ENCODE measurements around the gene VEPH1. TPM values are rescaled to one million over a fixed set of nuclear protein-coding genes. Genes with fewer than 3 reads are reported as not detected.

Gene VEPH1
- total RNA-seq, 5 donors from 2014 or later (not counting 1 experiment from before 2014, with no cell fraction given): 0.33 to 0.67 (median 0.35) TPM; not detected in 2

GRCh38 chr3:157317895-157318294, 185.3 kb downstream of the VEPH1 start:
- Histone ChIP-seq H3K4me1 (ENCODE audit: control insufficient read depth in 1 of 2, extremely low read depth in 1 of 2, insufficient read depth in 2 of 2, low read length in 2 of 2) (no peaks in the 10 kb centered on the region), H3K9me3 (no peaks in the 10 kb centered on the region), H3K36me3 (ENCODE audit: control insufficient read depth in 2 of 2, extremely low read depth in 1 of 2, insufficient read depth in 1 of 2, low read length in 1 of 2) (no peaks in the 10 kb centered on the region), H3K27me3 (replicated peaks in 1 of 2; ENCODE audit: control insufficient read depth in 2 of 2, extremely low read depth in 1 of 2, insufficient read depth in 2 of 2, low read length in 1 of 2) (peaks cover 0 to 3% of the 10 kb centered on the region in 2 experiments), H3K4me3 (ENCODE audit: control insufficient read depth in 1 of 2, extremely low read depth in 1 of 2, low read length in 1 of 2) (no peak overlapping the region), H3K27ac (ENCODE audit: low read length) (no peak overlapping the region)
- Mint-ChIP-seq H3K9me3 (no peaks in the 10 kb centered on the region), H3K27ac (no peak overlapping the region), H3K27me3 (peaks cover 0 to 2% of the 10 kb centered on the region in 2 donors), H3K36me3 (no peaks in the 10 kb centered on the region), H3K4me3 (no peak overlapping the region), H3K4me1 (no peaks in the 10 kb centered on the region)
- POLR2A ChIA-PET: no interaction called here
- DNase-seq (no peak), ATAC-seq (replicated peaks in 1 of 4) (no peak)
- CTCF ChIA-PET: no interaction called here
- WGBS (ENCODE audit: insufficient coverage): no CpG with 5 or more reads among the region's 1 CpG

- no peak overlapping the region for H3K4me3 ChIP-seq (ENCODE audit: control insufficient read depth in 1 of 2, extremely low read depth in 1 of 2, low read length in 1 of 2)
- H3K36me3 Mint-ChIP-seq: no peaks in the 10 kb centered on the region
- no peaks in the 10 kb centered on the region for H3K9me3 Mint-ChIP-seq
- H3K4me3 Mint-ChIP-seq: no peak overlapping the region
- H3K36me3 ChIP-seq (ENCODE audit: control insufficient read depth in 2 of 2, extremely low read depth in 1 of 2, insufficient read depth in 1 of 2, low read length in 1 of 2): no peaks in the 10 kb centered on the region
- no peak overlapping the region for H3K27ac Mint-ChIP-seq
- H3K27me3 ChIP-seq (replicated peaks in 1 of 2; ENCODE audit: control insufficient read depth in 2 of 2, extremely low read depth in 1 of 2, insufficient read depth in 2 of 2, low read length in 1 of 2): peaks cover 0 to 3% of the 10 kb centered on the region in 2 experiments
- ChIA-PET CTCF (interaction anchor here in 1 of 2 donors (0.6 kb wide), 1 partner anchor 1283 kb away, joined by 7 read pairs; no protein-coding TSS in a partner anchor), POLR2A (no interaction called here)
- peaks cover 0 to 2% of the 10 kb centered on the region in 2 donors for H3K27me3 Mint-ChIP-seq
- ATAC-seq (replicated peaks in 1 of 4): no peak
- no peaks in the 10 kb centered on the region for H3K9me3 ChIP-seq
- no peak overlapping the region for H3K27ac ChIP-seq (ENCODE audit: low read length)
- no peaks in the 10 kb centered on the region for H3K4me1 Mint-ChIP-seq
- DNase-seq: no peak
- H3K4me1 ChIP-seq (ENCODE audit: control insufficient read depth in 1 of 2, extremely low read depth in 1 of 2, insufficient read depth in 2 of 2, low read length in 2 of 2): no peaks in the 10 kb centered on the region
- WGBS (ENCODE audit: insufficient coverage): 100% methylated on average over 2 of the region's 4 CpGs
These were observed 190.0 kb downstream of the VEPH1 start for GRCh38 chr3:157313186-157313585.

GRCh38 chr3:157312376-157312745, 190.9 kb downstream of the VEPH1 start:
- ChIA-PET POLR2A (no interaction called here), CTCF (interaction anchor here in 1 of 2 donors (0.7 kb wide), 1 partner anchor 37 kb away, joined by 3 read pairs; no protein-coding TSS in a partner anchor)
- no peak for ATAC-seq (replicated peaks in 1 of 4)

GRCh38 chr3:157311633-157312375, 191.4 kb downstream of the VEPH1 start:
- H3K36me3 Mint-ChIP-seq: no peaks in the 10 kb centered on the region
- Histone ChIP-seq H3K27me3 (replicated peaks in 1 of 2; ENCODE audit: control insufficient read depth in 2 of 2, extremely low read depth in 1 of 2, insufficient read depth in 2 of 2, low read length in 1 of 2) (peaks cover 0 to 3% of the 10 kb centered on the region in 2 experiments), H3K36me3 (ENCODE audit: control insufficient read depth in 2 of 2, extremely low read depth in 1 of 2, insufficient read depth in 1 of 2, low read length in 1 of 2) (no peaks in the 10 kb centered on the region), H3K27ac (ENCODE audit: low read length) (no peak overlapping the region), H3K9me3 (no peaks in the 10 kb centered on the region), H3K4me3 (ENCODE audit: control insufficient read depth in 1 of 2, extremely low read depth in 1 of 2, low read length in 1 of 2) (no peak overlapping the region), H3K4me1 (ENCODE audit: control insufficient read depth in 1 of 2, extremely low read depth in 1 of 2, insufficient read depth in 2 of 2, low read length in 2 of 2) (no peaks in the 10 kb centered on the region)
- ATAC-seq (replicated peaks in 1 of 4) (no peak), DNase-seq (no peak)
- no peak overlapping the region for H3K27ac Mint-ChIP-seq
- H3K4me3 Mint-ChIP-seq: no peak overlapping the region
- no peaks in the 10 kb centered on the region for H3K27me3 Mint-ChIP-seq
- H3K4me1 Mint-ChIP-seq: no peaks in the 10 kb centered on the region
- no CpG with 5 or more reads among the region's 2 CpGs for whole genome bisulfite sequencing (ENCODE audit: insufficient coverage)
- ChIA-PET POLR2A (no interaction called here), CTCF (interaction anchor here in 1 of 2 donors (0.7 kb wide), 1 partner anchor 36 kb away, joined by 3 read pairs; no protein-coding TSS in a partner anchor)
- H3K9me3 Mint-ChIP-seq: no peaks in the 10 kb centered on the region

More at GRCh38 chr3:157312376-157312745, 190.9 kb downstream of the VEPH1 start:
- no peaks in the 10 kb centered on the region for H3K9me3 ChIP-seq
- Mint-ChIP-seq H3K4me3 (no peak overlapping the region), H3K9me3 (no peaks in the 10 kb centered on the region), H3K4me1 (no peaks in the 10 kb centered on the region), H3K27ac (no peak overlapping the region), H3K27me3 (no peaks in the 10 kb centered on the region), H3K36me3 (no peaks in the 10 kb centered on the region)
- no peak overlapping the region for H3K4me3 ChIP-seq (ENCODE audit: control insufficient read depth in 1 of 2, extremely low read depth in 1 of 2, low read length in 1 of 2)
- no peak for DNase-seq
- no peak overlapping the region for H3K27ac ChIP-seq (ENCODE audit: low read length)
- H3K4me1 ChIP-seq (ENCODE audit: control insufficient read depth in 1 of 2, extremely low read depth in 1 of 2, insufficient read depth in 2 of 2, low read length in 2 of 2): no peaks in the 10 kb centered on the region
- H3K27me3 ChIP-seq (replicated peaks in 1 of 2; ENCODE audit: control insufficient read depth in 2 of 2, extremely low read depth in 1 of 2, insufficient read depth in 2 of 2, low read length in 1 of 2): peaks cover 0 to 3% of the 10 kb centered on the region in 2 experiments
- no peaks in the 10 kb centered on the region for H3K36me3 ChIP-seq (ENCODE audit: control insufficient read depth in 2 of 2, extremely low read depth in 1 of 2, insufficient read depth in 1 of 2, low read length in 1 of 2)

- H3K27ac ChIP-seq (ENCODE audit: low read length): no peak overlapping the region
- peaks cover 0 to 3% of the 10 kb centered on the region in 2 experiments for H3K27me3 ChIP-seq (replicated peaks in 1 of 2; ENCODE audit: control insufficient read depth in 2 of 2, extremely low read depth in 1 of 2, insufficient read depth in 2 of 2, low read length in 1 of 2)
- DNase-seq (no peak), ATAC-seq (replicated peaks in 1 of 4) (no peak)
- H3K9me3 ChIP-seq: no peaks in the 10 kb centered on the region
- POLR2A ChIA-PET: no interaction called here
- H3K36me3 ChIP-seq (ENCODE audit: control insufficient read depth in 2 of 2, extremely low read depth in 1 of 2, insufficient read depth in 1 of 2, low read length in 1 of 2): no peaks in the 10 kb centered on the region
- no peak overlapping the region for H3K4me3 ChIP-seq (ENCODE audit: control insufficient read depth in 1 of 2, extremely low read depth in 1 of 2, low read length in 1 of 2)
- no peaks in the 10 kb centered on the region for H3K36me3 Mint-ChIP-seq
- H3K27me3 Mint-ChIP-seq: no peaks in the 10 kb centered on the region
- CTCF ChIA-PET: no interaction called here
- H3K27ac Mint-ChIP-seq: no peak overlapping the region
- no peaks in the 10 kb centered on the region for H3K4me1 Mint-ChIP-seq
- H3K4me3 Mint-ChIP-seq: no peak overlapping the region
- no peaks in the 10 kb centered on the region for H3K4me1 ChIP-seq (ENCODE audit: control insufficient read depth in 1 of 2, extremely low read depth in 1 of 2, insufficient read depth in 2 of 2, low read length in 2 of 2)
- WGBS (ENCODE audit: insufficient coverage): 87% methylated on average over 3 of the region's 6 CpGs
- H3K9me3 Mint-ChIP-seq: no peaks in the 10 kb centered on the region
These were observed 192.7 kb downstream of the VEPH1 start for GRCh38 chr3:157310329-157311052.

GRCh38 chr3:157306502-157306901, 196.7 kb downstream of the VEPH1 start:
- ChIA-PET POLR2A (no interaction called here), CTCF (no interaction called here)
- no peak overlapping the region for H3K27ac ChIP-seq (ENCODE audit: low read length)
- Mint-ChIP-seq H3K27me3 (no peaks in the 10 kb centered on the region), H3K4me3 (no peak overlapping the region), H3K4me1 (no peaks in the 10 kb centered on the region), H3K36me3 (no peaks in the 10 kb centered on the region), H3K9me3 (no peaks in the 10 kb centered on the region), H3K27ac (no peak overlapping the region)
- H3K9me3 ChIP-seq: no peaks in the 10 kb centered on the region
- H3K4me3 ChIP-seq (ENCODE audit: control insufficient read depth in 1 of 2, extremely low read depth in 1 of 2, low read length in 1 of 2): no peak overlapping the region
- H3K4me1 ChIP-seq (ENCODE audit: control insufficient read depth in 1 of 2, extremely low read depth in 1 of 2, insufficient read depth in 2 of 2, low read length in 2 of 2): no peaks in the 10 kb centered on the region
- DNase-seq (no peak), ATAC-seq (replicated peaks in 1 of 4) (no peak)
- H3K36me3 ChIP-seq (ENCODE audit: control insufficient read depth in 2 of 2, extremely low read depth in 1 of 2, insufficient read depth in 1 of 2, low read length in 1 of 2): no peaks in the 10 kb centered on the region
- WGBS (ENCODE audit: insufficient coverage): no CpG with 5 or more reads among the region's 2 CpGs
- no peaks in the 10 kb centered on the region for H3K27me3 ChIP-seq (replicated peaks in 1 of 2; ENCODE audit: control insufficient read depth in 2 of 2, extremely low read depth in 1 of 2, insufficient read depth in 2 of 2, low read length in 1 of 2)
